Tongue (tissue), 2 donors: Measurements from ENCODE around the gene CHD8. TPM values are rescaled to one million over a fixed set of nuclear protein-coding genes. Genes with fewer than 3 reads are reported as not detected.
"Not testable (repeated sequence)": the region's sequence is repeated elsewhere in the genome, so short reads cannot be mapped to it uniquely, and the experiment has no call there.

Experiments
- DNase-seq: peaks from one replicate; pipeline ENCODE4 v3.0.0-alpha.2; 2015
- total RNA-seq: library from RNA; depleted of rRNA; stranded (reverse); fragments of >200 nt; gene quantifications from one replicate; pipeline ENCODE4 v1.2.3, GENCODE V29; 2014

Gene CHD8, protein sequence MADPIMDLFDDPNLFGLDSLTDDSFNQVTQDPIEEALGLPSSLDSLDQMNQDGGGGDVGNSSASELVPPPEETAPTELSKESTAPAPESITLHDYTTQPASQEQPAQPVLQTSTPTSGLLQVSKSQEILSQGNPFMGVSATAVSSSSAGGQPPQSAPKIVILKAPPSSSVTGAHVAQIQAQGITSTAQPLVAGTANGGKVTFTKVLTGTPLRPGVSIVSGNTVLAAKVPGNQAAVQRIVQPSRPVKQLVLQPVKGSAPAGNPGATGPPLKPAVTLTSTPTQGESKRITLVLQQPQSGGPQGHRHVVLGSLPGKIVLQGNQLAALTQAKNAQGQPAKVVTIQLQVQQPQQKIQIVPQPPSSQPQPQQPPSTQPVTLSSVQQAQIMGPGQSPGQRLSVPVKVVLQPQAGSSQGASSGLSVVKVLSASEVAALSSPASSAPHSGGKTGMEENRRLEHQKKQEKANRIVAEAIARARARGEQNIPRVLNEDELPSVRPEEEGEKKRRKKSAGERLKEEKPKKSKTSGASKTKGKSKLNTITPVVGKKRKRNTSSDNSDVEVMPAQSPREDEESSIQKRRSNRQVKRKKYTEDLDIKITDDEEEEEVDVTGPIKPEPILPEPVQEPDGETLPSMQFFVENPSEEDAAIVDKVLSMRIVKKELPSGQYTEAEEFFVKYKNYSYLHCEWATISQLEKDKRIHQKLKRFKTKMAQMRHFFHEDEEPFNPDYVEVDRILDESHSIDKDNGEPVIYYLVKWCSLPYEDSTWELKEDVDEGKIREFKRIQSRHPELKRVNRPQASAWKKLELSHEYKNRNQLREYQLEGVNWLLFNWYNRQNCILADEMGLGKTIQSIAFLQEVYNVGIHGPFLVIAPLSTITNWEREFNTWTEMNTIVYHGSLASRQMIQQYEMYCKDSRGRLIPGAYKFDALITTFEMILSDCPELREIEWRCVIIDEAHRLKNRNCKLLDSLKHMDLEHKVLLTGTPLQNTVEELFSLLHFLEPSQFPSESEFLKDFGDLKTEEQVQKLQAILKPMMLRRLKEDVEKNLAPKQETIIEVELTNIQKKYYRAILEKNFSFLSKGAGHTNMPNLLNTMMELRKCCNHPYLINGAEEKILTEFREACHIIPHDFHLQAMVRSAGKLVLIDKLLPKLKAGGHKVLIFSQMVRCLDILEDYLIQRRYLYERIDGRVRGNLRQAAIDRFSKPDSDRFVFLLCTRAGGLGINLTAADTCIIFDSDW (N-terminal part only)
- total RNA-seq, result 48.0 TPM

GRCh38 chr14:21455912-21456667 is at the start of gene CHD8:
TSS of gene CHD8 (minus strand) at chr14:21456123. CDS start at chr14:21431643, 24,480 bp downstream.
- peak; percentile 100 for DNase-seq

- no peak for DNase-seq
These were observed 49.2 kb upstream of the CHD8 start for GRCh38 chr14:21505012-21505553.

DNA sequence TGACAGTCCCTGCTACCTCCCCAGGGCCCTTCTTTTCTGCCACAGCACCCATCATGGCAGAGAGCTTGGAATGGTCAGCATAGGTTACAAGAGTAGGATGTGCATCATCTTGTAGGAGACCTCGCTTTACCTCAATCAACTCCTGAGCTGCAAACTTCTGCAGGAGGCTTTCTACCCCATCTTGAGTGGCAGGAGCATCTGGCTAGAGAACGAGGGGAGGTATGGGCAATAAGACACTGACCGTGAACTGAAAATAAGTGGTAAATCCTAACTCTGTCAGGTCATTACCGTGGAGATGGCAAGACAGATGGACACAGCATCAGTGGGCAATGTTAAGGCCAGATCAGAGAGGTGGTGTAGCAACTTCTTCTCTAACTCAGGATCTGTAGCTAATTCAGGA is 47.5 kb upstream of the CHD8 start:
- DNase-seq, result no peak

- DNase-seq, result no peak
These were observed 45.6 kb upstream of the CHD8 start for GRCh38 chr14:21501568-21501967.

DNA sequence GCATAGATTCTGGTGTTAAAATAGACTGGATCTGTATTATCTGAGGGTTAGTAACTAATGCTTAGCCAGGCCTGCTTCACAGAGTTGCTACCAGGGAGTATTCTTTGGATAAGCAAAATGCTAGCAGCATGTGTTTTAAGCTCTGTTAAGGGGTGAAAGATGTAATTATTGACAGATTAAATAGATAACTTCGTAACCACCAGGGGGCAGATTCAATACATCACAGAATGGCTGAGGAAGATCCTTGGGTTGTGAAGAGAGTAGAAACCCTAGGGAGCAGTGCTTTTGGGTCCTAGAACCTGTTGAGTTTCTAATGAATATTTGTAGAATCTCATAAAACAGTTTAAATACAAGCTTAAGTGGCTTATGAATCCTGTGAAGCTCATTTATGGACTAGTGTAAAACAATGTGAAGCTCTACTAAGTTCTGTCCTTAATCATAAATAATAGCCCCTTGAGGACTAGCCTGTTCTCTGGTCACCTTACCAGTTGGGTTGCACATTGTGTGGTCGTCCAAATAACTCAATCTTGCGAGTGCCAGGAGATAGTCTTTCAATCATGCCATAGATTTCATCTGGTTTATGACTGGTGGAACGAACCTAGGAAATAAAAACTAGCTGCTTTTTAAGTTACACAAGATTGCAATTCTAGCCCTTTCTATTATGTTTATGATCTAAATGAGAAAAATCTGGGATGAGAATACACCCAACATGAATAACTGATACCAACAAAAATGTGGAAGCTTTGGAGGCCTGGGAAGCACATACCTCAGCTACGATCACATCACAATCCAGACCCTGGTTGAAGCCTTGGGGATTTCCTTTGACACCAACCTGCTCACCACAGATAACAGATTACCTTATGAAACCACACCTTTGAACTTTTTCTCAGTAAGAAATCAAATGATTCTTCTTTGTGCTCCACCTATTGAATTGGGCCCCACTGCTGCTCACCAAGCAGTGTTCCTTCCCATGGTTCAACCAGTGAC is 42.9 kb upstream of the CHD8 start:
- peak; percentile 73 for DNase-seq

DNA sequence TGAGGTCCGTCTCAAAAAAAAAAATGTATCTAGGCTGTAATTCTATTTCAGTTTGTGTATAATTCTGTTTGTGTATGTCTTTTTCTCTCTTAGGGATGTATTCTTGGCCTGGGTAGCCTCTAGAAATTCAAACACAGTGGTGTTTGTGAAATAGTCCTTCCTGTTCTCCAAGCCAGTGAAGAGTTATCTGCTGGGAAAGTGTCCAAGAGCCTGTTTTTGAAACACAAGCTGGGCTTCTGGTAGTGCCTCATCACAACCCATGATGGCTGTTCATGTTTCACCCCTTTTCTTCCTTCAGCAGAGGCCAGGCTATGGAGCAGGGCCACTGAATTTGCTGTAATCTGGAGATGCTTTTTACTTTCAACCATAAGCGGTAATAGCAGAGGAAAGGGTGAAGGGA is 40.5 kb upstream of the CHD8 start:
- DNase-seq, result no peak

DNA sequence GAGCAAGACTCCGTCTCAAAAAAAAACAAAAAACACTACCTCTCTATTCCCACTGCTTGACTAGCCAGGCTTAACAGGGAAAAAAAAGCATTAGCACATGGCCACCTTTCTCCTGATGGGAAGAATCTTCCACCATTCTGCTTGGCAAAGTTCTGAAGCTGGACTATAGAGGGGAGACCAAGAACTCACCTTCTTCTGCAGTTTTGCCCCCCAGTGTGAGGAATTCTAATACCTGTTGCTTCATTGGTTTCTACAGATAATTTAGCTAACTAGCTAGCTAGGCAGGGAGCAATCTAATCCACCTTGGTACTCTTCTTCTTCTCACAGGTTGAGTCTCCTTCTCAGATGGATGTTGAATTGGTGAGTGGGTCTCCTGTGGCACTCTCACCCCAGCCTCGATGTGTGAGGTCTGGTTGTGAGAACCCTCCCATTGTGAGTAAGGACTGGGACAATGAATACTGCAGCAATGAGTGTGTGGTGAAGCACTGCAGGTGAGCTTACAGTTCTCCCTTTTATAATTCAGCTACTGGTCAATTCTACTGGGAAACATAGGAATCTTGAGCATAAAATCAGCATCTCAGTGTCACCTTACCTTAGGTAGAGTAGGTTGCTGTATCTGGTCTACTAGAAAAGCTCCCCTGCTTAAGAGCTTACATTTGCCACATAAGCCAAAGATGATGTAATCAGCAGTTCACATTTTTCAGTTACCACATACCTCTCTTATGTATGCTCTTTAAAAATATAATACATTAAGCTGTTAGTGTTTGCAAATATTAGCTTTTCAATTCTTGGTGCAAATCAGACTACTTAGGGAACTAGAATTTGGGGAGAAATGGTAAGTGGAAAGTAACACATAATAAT is 39.2 kb upstream of the CHD8 start:
- no peak for DNase-seq

- DNase-seq, result no peak
These were observed 30.7 kb upstream of the CHD8 start for GRCh38 chr14:21486640-21487087.

DNA sequence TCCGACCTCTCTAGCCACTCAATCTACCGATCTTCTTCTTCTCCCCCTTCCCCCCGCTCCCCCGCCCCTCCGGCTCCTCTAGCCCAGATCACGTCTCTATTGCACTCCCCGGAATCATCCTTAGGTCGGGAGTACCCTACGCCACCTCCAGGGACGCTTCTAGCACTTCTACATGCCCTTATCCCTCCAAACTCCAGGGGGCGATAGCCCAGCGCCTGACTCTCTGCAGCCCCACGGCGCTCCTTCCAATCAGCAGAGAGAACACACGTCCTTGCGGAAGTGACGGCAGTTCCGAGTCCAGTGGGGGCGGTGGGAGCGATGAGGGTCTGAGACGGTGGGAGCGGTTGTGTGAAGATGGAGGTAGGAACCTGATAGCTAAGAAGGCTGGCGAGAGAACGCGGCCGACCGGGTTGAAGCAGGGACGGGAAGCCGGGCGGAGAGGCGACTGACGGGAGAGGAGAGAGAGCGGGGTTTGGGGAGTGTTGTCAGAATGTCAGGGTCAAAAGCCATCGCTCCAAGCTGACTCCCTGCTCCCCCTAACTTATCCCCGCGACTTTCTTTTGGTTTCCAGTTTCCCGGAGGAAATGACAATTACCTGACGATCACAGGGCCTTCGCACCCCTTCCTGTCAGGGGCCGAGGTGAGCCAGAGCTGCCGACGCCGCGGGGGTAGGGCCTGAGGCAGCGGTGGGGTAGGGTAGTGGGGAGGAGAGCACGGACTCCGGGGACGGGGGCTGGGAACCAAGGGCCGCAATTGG is 21.2 kb upstream of the CHD8 start, which contains the start of the genes RAB2B and TOX4:
RAB2B (minus strand) TSS at position 35 of the 757 bp plus-strand sequence. CDS start 87 bp downstream, outside the sequence.
TOX4 (plus strand) TSS at position 271 of the 757 bp plus-strand sequence; CDS start at position 355, 84 bp downstream.
- DNase-seq, result peak; percentile 100

DNA sequence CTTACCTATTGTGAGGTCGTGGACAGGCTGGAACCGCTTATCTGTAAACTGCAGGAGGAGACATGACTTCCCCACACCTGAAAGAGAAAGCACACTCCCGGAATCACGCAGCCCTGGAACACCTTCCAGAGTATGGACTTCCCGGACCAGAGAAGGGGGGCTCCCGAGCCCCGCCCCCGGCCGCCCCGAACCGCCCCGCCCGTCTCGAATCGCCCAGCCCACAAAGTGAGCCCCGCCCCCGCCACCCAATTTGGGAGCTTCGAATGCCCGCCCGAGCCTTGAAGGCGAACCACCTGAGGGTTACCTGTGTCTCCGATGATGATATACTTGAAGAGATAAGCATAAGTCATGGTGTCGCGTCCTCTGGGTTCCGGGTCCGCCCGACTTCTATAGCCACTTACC is 20.6 kb upstream of the CHD8 start:
- no peak for DNase-seq

- no peak for DNase-seq
These were observed 20.0 kb upstream of the CHD8 start for GRCh38 chr14:21475767-21476522.

DNA sequence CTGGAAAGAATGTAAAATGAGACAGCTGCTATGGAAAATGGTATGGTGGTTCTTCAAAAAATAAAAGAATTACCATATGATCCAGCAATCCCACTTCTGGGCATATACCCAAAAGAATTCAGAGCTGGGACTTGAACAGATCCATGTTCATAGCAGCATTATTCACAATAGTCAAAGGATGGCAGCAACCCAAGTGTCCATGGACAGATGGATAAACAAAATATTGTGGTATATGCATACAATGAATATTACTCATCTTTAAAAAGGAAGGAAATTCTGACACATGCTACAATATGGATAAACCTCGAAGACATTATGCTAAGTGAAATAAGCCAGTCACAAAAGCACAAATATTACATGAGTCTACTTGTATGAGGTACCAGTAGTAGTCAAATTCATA is 11.7 kb upstream of the CHD8 start:
- DNase-seq, result peak; percentile 47

DNA sequence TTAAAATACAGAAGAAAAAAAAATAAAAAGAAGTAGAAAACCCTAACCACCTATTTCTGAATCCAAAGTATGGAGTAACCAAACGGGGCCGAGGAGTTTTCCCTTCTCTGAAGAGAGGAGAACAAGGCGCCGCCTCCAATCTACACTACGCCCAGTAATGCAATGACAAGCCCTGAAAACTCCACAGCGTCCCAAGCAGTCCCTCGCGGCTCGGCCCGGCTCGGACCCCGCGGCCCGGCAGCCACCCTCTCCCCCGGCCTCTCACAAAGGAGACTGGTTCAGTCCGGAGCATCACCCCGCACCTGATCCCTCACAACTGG is 371 bp downstream of the CHD8 start:
- DNase-seq, result no peak

- DNase-seq, result no peak
These were observed 929 bp downstream of the CHD8 start for GRCh38 chr14:21454843-21455544.

GRCh38 chr14:21449899-21450216 is 6.1 kb downstream of the CHD8 start:
- DNase-seq, result no peak

DNA sequence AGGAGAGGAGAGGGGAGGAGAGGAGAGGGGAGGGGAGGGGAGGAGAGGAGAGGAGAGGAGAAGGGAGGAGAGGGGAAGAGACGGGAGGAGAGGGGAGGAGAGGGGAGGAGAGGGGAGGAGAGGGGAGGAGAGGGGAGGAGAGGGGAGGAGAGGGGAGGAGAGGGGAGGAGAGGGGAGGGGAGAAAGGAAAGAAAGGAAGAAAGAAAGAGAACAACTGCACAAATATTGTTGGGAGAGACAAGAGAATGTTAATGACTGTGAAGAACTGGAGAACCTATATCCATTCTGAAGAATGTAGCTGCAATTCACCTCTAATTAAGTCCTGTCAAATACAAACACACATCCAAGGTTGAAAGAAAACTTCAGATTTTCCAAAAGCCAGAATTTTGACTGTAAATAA is 13.3 kb downstream of the CHD8 start:
- DNase-seq, result not testable (repeated sequence)

DNA sequence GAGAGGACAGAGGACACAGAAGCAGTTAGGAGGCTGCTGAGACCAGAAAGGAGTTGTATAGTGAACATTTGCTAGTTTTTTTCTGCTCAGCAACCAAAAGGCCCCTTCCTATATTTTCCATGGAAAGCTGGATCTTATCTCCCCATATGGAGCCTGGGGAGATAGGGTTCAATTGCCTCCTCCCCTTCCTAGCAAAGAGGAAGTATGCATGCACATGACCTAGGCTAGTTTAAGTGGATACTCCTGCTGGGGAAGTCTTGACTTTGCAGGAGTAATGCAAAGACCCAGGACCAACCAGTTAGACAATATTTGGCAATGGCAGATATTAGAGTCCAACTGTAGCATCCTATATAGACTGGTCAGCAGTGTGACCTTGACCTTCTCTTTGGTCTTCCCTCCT is 15.1 kb downstream of the CHD8 start:
- DNase-seq, result no peak
